Mucosa of stomach (tissue), 1 donor: ENCODE measurements around the gene PGM2.

Experiments
- H3K27me3 ChIP-seq: one replicate; pipeline ENCODE4 v1.7.0; 2013; ENCODE audit warnings: mild to moderate bottlenecking, low read length; ENCODE audit not compliant: control insufficient read depth, insufficient read depth
- H3K36me3 ChIP-seq: one replicate; pipeline ENCODE4 v1.7.0; 2013; ENCODE audit warnings: low read length; ENCODE audit not compliant: control insufficient read depth, insufficient read depth
- H3K4me1 ChIP-seq: one replicate; pipeline ENCODE4 v1.7.0; 2013; ENCODE audit warnings: mild to moderate bottlenecking, low read length; ENCODE audit not compliant: control insufficient read depth, insufficient read depth
- H3K4me3 ChIP-seq: one replicate; pipeline ENCODE4 v1.7.0; 2013; ENCODE audit warnings: low read length
- H3K9ac ChIP-seq: one replicate; pipeline ENCODE4 v1.7.0; 2013; ENCODE audit warnings: mild to moderate bottlenecking, low read length, moderate library complexity
- H3K9me3 ChIP-seq: one replicate; pipeline ENCODE4 v1.7.0; 2013; ENCODE audit warnings: mild to moderate bottlenecking, low read length, moderate library complexity; ENCODE audit not compliant: control insufficient read depth
- donor health status: Pancreatic carcinoma.

The PGM2 gene

GRCh38 chr4:37872310-37872988 lies 46.0 kb downstream of the PGM2 start:
- Histone ChIP-seq H3K4me3 (no peak overlapping the region), H3K36me3 (no peaks in the 10 kb centered on the region), H3K9ac (no peak overlapping the region), H3K4me1 (peaks cover 9% of the 10 kb centered on the region), H3K27me3 (peaks cover 3% of the 10 kb centered on the region), H3K9me3 (no peaks in the 10 kb centered on the region)

- no peak overlapping the region for H3K9ac ChIP-seq
- peaks cover 3% of the 10 kb centered on the region for H3K27me3 ChIP-seq
- H3K4me1 ChIP-seq = peaks cover 9% of the 10 kb centered on the region
- no peaks in the 10 kb centered on the region for H3K36me3 ChIP-seq
- no peak overlapping the region for H3K4me3 ChIP-seq
- H3K9me3 ChIP-seq = no peaks in the 10 kb centered on the region
Measured at GRCh38 chr4:37873386-37873785, 46.9 kb downstream of the PGM2 start.

- peaks cover 9% of the 10 kb centered on the region for H3K4me1 ChIP-seq
- no peak overlapping the region for H3K9ac ChIP-seq
- H3K9me3 ChIP-seq = no peaks in the 10 kb centered on the region
- H3K27me3 ChIP-seq = peaks cover 9% of the 10 kb centered on the region
- no peak overlapping the region for H3K4me3 ChIP-seq
- no peaks in the 10 kb centered on the region for H3K36me3 ChIP-seq
Measured at GRCh38 chr4:37876156-37876555, 49.7 kb downstream of the PGM2 start.

- peaks cover 21% of the 10 kb centered on the region for H3K27me3 ChIP-seq
- no peaks in the 10 kb centered on the region for H3K4me1 ChIP-seq
- no peaks in the 10 kb centered on the region for H3K9me3 ChIP-seq
- H3K36me3 ChIP-seq = no peaks in the 10 kb centered on the region
- H3K4me3 ChIP-seq = no peak overlapping the region
- H3K9ac ChIP-seq = no peak overlapping the region
Measured at GRCh38 chr4:37879365-37879764, 52.9 kb downstream of the PGM2 start.

- peaks cover 36% of the 10 kb centered on the region for H3K27me3 ChIP-seq
Measured at GRCh38 chr4:37881811-37882210, 55.3 kb downstream of the PGM2 start.

GRCh38 chr4:37882665-37883296 lies 56.3 kb downstream of the PGM2 start:
- Histone ChIP-seq H3K9ac (no peak overlapping the region), H3K4me1 (peaks cover 11% of the 10 kb centered on the region), H3K36me3 (no peaks in the 10 kb centered on the region), H3K4me3 (no peak overlapping the region), H3K9me3 (no peaks in the 10 kb centered on the region), H3K27me3 (peaks cover 46% of the 10 kb centered on the region)

More at GRCh38 chr4:37881811-37882210, 55.3 kb downstream of the PGM2 start:
- no peaks in the 10 kb centered on the region for H3K9me3 ChIP-seq
- H3K36me3 ChIP-seq = no peaks in the 10 kb centered on the region
- peaks cover 11% of the 10 kb centered on the region for H3K4me1 ChIP-seq
- H3K9ac ChIP-seq = no peak overlapping the region
- H3K4me3 ChIP-seq = no peak overlapping the region

GRCh38 chr4:37884855-37885487 lies 58.5 kb downstream of the PGM2 start:
- Histone ChIP-seq H3K27me3 (peaks cover 62% of the 10 kb centered on the region), H3K36me3 (no peaks in the 10 kb centered on the region), H3K4me3 (no peak overlapping the region), H3K9me3 (no peaks in the 10 kb centered on the region), H3K4me1 (peaks cover 11% of the 10 kb centered on the region), H3K9ac (no peak overlapping the region)

- no peak overlapping the region for H3K4me3 ChIP-seq
- peaks cover 62% of the 10 kb centered on the region for H3K27me3 ChIP-seq
- no peak overlapping the region for H3K9ac ChIP-seq
- peaks cover 17% of the 10 kb centered on the region for H3K4me1 ChIP-seq
- H3K36me3 ChIP-seq = no peaks in the 10 kb centered on the region
- H3K9me3 ChIP-seq = no peaks in the 10 kb centered on the region
Measured at GRCh38 chr4:37885496-37885895, 59.0 kb downstream of the PGM2 start.

- Histone ChIP-seq H3K9me3 (no peaks in the 10 kb centered on the region), H3K27me3 (peaks cover 67% of the 10 kb centered on the region), H3K4me1 (peaks cover 17% of the 10 kb centered on the region), H3K9ac (peak overlapping the region; percentile 11), H3K36me3 (no peaks in the 10 kb centered on the region), H3K4me3 (peak overlapping the region; percentile 19)
Measured at GRCh38 chr4:37889849-37890800, 63.6 kb downstream of the PGM2 start.

- Histone ChIP-seq H3K4me3 (peak within 1 kb of the TSS; percentile 19), H3K36me3 (no peaks in the 10 kb centered on the region), H3K4me1 (peaks cover 10% of the 10 kb centered on the region), H3K9me3 (no peaks in the 10 kb centered on the region), H3K27me3 (peaks cover 69% of the 10 kb centered on the region), H3K9ac (peak within 1 kb of the TSS; percentile 11)
Measured at GRCh38 chr4:37890801-37891259, 64.3 kb downstream of the PGM2 start, which contains the start of gene TBC1D1. Gene TBC1D1, plus strand, starts transcription at chr4:37891084. Its CDS starts 11,012 bp downstream, at chr4:37902096.

- H3K36me3 ChIP-seq = no peaks in the 10 kb centered on the region
Measured at GRCh38 chr4:37891260-37892159, 65.0 kb downstream of the PGM2 start.

More at GRCh38 chr4:37891260-37892159, 65.0 kb downstream of the PGM2 start:
- H3K27me3 ChIP-seq = peaks cover 68% of the 10 kb centered on the region
- peaks cover 10% of the 10 kb centered on the region for H3K4me1 ChIP-seq
- peak overlapping the region; percentile 19 for H3K4me3 ChIP-seq
- no peaks in the 10 kb centered on the region for H3K9me3 ChIP-seq
- peak overlapping the region; percentile 11 for H3K9ac ChIP-seq
